ENCODE results near the gene L2HGDH.

GRCh38 chr14:50301914-50302313 is 10.1 kb downstream of the L2HGDH start:
- TF ChIP-seq CTCF (IDR thresholded peaks at IDR 0.05; ENCODE audit: insufficient read depth, low read depth, low read length) (no peak), EZH2 (IDR thresholded peaks at IDR 0.05; ENCODE audit: insufficient read depth, low read length) (no peak)
